ENCODE results near the gene LAMB2.

Gene LAMB2

DNA sequence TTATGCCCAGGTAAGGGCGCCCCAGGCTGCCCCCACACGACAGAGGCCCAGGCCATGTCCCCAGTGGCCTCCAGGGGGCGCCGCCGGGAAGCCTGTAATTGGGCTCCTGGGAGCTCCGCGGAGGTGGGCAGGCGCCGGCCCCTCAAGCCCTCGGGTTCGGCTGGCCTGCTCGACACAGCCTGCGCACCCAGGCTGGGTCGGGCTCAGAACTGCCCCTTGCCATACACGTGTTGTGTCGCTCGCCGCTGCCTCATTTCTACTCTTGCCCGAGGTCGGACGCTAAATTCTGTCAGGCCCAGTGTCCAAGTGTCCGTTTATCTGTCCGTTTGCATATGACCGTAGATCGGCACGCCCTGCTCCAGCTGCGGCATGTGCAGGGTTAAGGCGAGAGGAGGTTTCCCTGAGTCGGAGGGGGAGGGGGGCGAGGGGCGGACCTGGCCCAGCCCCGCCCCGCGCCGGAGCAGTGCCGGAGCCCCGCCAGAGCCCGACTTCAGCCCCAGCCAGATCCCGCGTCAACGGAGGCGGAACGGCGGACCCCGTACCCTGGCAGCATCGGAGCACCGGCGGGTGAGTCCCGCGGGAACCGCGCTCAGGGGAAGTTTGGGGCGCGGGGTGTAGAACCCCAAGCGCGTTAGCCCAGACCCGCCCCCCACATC lies 38.4 kb upstream of the LAMB2 start, which contains the start of gene KLHDC8B:
KLHDC8B (plus strand) TSS at position 480 of the 656 bp plus-strand sequence. CDS start 1,172 bp downstream, outside the sequence.
- H3K4me1 ChIP-seq (ENCODE audit: control insufficient read depth in 1 of 2, insufficient read depth in 2 of 2, low read length in 2 of 2): peaks cover 18 to 44% of the 10 kb centered on the region in 2 donors
- peaks cover 14 to 18% of the 10 kb centered on the region in 2 donors for H3K36me3 ChIP-seq (ENCODE audit: control insufficient read depth in 1 of 2, insufficient read depth in 2 of 2, low read length in 2 of 2)
- H3K9me3 ChIP-seq (ENCODE audit: control insufficient read depth in 1 of 2, low read length in 2 of 2): no peaks in the 10 kb centered on the region
- peak within 1 kb of the TSS; percentile 77 to 87 for H3K4me3 ChIP-seq (ENCODE audit: low read depth in 1 of 2, low read length in 2 of 2)
- peak within 1 kb of the TSS; percentile 77 for H3K27ac ChIP-seq (ENCODE audit: low read length)
- no peaks in the 10 kb centered on the region for H3K27me3 ChIP-seq (ENCODE audit: low read depth, low read length)

GRCh38 chr3:49170744-49171118 lies 37.9 kb upstream of the LAMB2 start:
- H3K36me3 ChIP-seq (ENCODE audit: control insufficient read depth in 1 of 2, insufficient read depth in 2 of 2, low read length in 2 of 2): peaks cover 9 to 13% of the 10 kb centered on the region in 2 donors
- no peaks in the 10 kb centered on the region for H3K9me3 ChIP-seq (ENCODE audit: control insufficient read depth in 1 of 2, low read length in 2 of 2)
- H3K4me1 ChIP-seq (ENCODE audit: control insufficient read depth in 1 of 2, insufficient read depth in 2 of 2, low read length in 2 of 2): peaks cover 18 to 44% of the 10 kb centered on the region in 2 donors
- no peaks in the 10 kb centered on the region for H3K27me3 ChIP-seq (ENCODE audit: low read depth, low read length)
- H3K4me3 ChIP-seq (ENCODE audit: low read depth in 1 of 2, low read length in 2 of 2): peak overlapping the region; percentile 77 to 87
- H3K27ac ChIP-seq (ENCODE audit: low read length): peak overlapping the region; percentile 77

GRCh38 chr3:49166752-49167556 lies 34.1 kb upstream of the LAMB2 start:
- Histone ChIP-seq H3K27ac (ENCODE audit: low read length) (peak overlapping the region; percentile 69), H3K4me3 (ENCODE audit: low read depth in 1 of 2, low read length in 2 of 2) (peak overlapping the region; percentile 89 to 97), H3K4me1 (ENCODE audit: control insufficient read depth in 1 of 2, insufficient read depth in 2 of 2, low read length in 2 of 2) (peaks cover 20 to 27% of the 10 kb centered on the region in 2 donors), H3K36me3 (ENCODE audit: control insufficient read depth in 1 of 2, insufficient read depth in 2 of 2, low read length in 2 of 2) (peaks cover 15 to 16% of the 10 kb centered on the region in 2 donors), H3K27me3 (ENCODE audit: low read depth, low read length) (no peaks in the 10 kb centered on the region), H3K9me3 (ENCODE audit: control insufficient read depth in 1 of 2, low read length in 2 of 2) (no peaks in the 10 kb centered on the region)

- Histone ChIP-seq H3K4me1 (ENCODE audit: control insufficient read depth in 1 of 2, insufficient read depth in 2 of 2, low read length in 2 of 2) (peaks cover 19 to 27% of the 10 kb centered on the region in 2 donors), H3K9me3 (ENCODE audit: control insufficient read depth in 1 of 2, low read length in 2 of 2) (no peaks in the 10 kb centered on the region), H3K27me3 (ENCODE audit: low read depth, low read length) (no peaks in the 10 kb centered on the region), H3K27ac (ENCODE audit: low read length) (peak within 1 kb of the TSS; percentile 83), H3K36me3 (ENCODE audit: control insufficient read depth in 1 of 2, insufficient read depth in 2 of 2, low read length in 2 of 2) (peaks cover 18 to 19% of the 10 kb centered on the region in 2 donors), H3K4me3 (ENCODE audit: low read depth in 1 of 2, low read length in 2 of 2) (peak within 1 kb of the TSS; percentile 89 to 97)
Measured at GRCh38 chr3:49165771-49166751, 33.2 kb upstream of the LAMB2 start, which contains the start of gene CCDC71. TSS of gene CCDC71 (minus strand) at chr3:49166331. CDS start at chr3:49164208, 2,123 bp downstream.

DNA sequence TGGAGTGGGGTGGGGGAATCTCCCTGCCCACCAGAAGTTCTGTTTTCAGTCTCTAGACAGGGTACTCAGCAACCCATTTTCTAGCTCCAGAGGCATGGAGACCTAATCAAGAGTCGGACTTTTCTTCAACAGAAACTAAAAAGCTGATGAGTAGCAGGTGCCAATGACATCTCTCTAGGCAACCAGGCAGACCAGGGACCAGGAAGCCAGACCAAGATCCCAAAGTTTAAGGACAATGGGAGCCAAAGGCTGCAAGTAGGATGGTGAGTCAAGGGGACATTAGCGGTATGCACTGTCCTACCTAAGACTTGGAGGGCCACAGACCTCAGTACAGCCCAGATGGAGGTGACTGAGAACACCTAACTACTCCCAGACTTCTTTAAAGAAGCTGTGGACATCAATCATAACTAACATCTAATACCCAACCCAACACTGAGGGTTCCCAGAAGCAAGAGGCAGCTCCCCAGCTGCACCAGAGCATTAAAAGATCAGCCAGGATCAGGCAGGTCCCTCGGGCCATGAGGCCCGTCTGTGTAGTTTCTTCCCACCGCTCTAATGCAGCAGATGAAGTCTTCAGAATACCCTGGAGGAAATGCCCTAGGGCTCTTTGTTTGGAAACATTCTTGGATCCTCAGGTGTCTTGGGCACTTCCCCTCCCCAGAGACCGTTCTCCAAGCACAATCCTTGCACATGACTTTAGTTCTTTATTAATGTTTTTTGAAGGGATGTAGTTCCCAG lies 32.3 kb upstream of the LAMB2 start:
- Histone ChIP-seq H3K4me1 (ENCODE audit: control insufficient read depth in 1 of 2, insufficient read depth in 2 of 2, low read length in 2 of 2) (peaks cover 16 to 20% of the 10 kb centered on the region in 2 donors), H3K4me3 (ENCODE audit: low read depth in 1 of 2, low read length in 2 of 2) (peak overlapping the region; percentile 89 to 97), H3K27ac (ENCODE audit: low read length) (peak overlapping the region; percentile 83), H3K36me3 (ENCODE audit: control insufficient read depth in 1 of 2, insufficient read depth in 2 of 2, low read length in 2 of 2) (peaks cover 18 to 19% of the 10 kb centered on the region in 2 donors), H3K27me3 (ENCODE audit: low read depth, low read length) (no peaks in the 10 kb centered on the region), H3K9me3 (ENCODE audit: control insufficient read depth in 1 of 2, low read length in 2 of 2) (no peaks in the 10 kb centered on the region)

GRCh38 chr3:49163609-49164008 lies 30.8 kb upstream of the LAMB2 start:
- Histone ChIP-seq H3K27me3 (ENCODE audit: low read depth, low read length) (no peaks in the 10 kb centered on the region), H3K27ac (ENCODE audit: low read length) (no peak overlapping the region), H3K36me3 (ENCODE audit: control insufficient read depth in 1 of 2, insufficient read depth in 2 of 2, low read length in 2 of 2) (peaks cover 18 to 19% of the 10 kb centered on the region in 2 donors), H3K4me3 (ENCODE audit: low read depth in 1 of 2, low read length in 2 of 2) (no peak overlapping the region), H3K9me3 (ENCODE audit: control insufficient read depth in 1 of 2, low read length in 2 of 2) (no peaks in the 10 kb centered on the region), H3K4me1 (ENCODE audit: control insufficient read depth in 1 of 2, insufficient read depth in 2 of 2, low read length in 2 of 2) (peaks cover 16 to 20% of the 10 kb centered on the region in 2 donors)

DNA sequence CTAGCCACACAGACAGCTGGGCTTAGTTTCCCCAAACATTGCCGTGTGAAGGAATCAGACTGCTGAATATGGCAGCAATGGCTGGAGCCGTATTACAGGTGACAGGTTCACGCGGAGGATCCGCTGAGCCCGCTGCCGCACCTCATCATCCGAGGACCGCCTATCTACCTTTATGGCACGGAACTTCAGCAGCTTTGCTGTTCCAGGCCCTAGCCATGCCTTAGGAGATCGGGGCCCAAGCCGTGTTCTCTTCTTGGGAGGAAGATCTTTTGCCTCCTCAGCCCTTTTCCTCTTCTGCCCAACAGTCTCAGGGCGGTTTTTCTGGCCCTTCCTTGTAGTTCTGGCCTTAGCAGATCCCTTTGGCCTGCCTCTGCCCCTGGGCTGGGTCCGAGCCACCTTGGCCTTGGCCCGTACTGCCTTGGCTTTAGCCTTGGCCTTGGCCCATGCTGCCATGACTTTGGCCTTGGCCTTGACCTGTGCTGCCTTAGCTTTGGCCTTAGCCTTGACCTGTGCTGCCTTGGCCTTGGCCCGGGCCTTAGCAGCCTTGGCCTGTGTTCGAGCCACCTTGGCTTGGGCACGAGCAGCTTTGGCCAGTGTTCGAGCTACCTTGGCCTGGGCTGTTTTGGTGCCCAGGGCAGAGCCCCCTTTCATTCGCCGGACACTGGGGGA lies 30.0 kb upstream of the LAMB2 start:
- Histone ChIP-seq H3K9me3 (ENCODE audit: control insufficient read depth in 1 of 2, low read length in 2 of 2) (no peaks in the 10 kb centered on the region), H3K36me3 (ENCODE audit: control insufficient read depth in 1 of 2, insufficient read depth in 2 of 2, low read length in 2 of 2) (peaks cover 18 to 19% of the 10 kb centered on the region in 2 donors), H3K4me3 (ENCODE audit: low read depth in 1 of 2, low read length in 2 of 2) (no peak overlapping the region), H3K27me3 (ENCODE audit: low read depth, low read length) (no peaks in the 10 kb centered on the region), H3K4me1 (ENCODE audit: control insufficient read depth in 1 of 2, insufficient read depth in 2 of 2, low read length in 2 of 2) (peaks cover 16 to 20% of the 10 kb centered on the region in 2 donors), H3K27ac (ENCODE audit: low read length) (no peak overlapping the region)

DNA sequence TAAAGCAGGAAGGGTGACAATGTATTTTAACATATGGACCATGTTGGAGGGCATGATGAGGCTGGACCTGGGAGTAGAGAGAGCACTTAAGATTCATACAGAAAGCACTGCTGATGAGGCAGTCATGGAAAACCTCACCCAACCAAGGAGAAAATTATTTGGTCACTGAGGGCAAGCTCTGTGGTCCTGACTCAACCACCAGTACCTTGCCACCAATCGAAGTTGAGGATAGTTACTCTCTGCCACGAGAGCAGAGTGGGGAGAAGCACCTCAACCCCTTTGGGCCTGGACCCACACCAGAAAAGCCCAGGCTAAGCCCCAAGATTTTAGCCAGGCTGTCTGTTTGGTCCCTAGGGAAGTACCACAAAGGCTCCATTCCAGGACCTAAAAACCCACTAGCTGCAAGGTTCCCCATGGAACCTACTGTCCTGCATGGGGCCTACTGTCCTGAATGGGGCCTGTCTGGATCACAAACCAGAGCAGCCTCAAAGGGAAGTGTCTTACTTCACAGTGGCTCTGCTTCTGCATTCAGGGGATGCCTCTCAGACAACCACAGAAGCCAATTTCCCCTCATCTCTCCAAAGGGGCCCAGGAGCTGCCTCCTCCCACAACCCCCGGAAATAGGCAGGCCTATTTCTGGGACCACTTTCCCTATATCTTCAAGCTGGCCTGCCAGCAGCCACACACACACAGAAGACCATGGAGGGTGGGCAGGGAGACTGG lies 29.1 kb upstream of the LAMB2 start:
- H3K4me3 ChIP-seq (ENCODE audit: low read depth in 1 of 2, low read length in 2 of 2): no peak overlapping the region
- H3K4me1 ChIP-seq (ENCODE audit: control insufficient read depth in 1 of 2, insufficient read depth in 2 of 2, low read length in 2 of 2): peaks cover 15 to 19% of the 10 kb centered on the region in 2 donors
- no peaks in the 10 kb centered on the region for H3K27me3 ChIP-seq (ENCODE audit: low read depth, low read length)
- peaks cover 18 to 19% of the 10 kb centered on the region in 2 donors for H3K36me3 ChIP-seq (ENCODE audit: control insufficient read depth in 1 of 2, insufficient read depth in 2 of 2, low read length in 2 of 2)
- H3K27ac ChIP-seq (ENCODE audit: low read length): no peak overlapping the region
- H3K9me3 ChIP-seq (ENCODE audit: control insufficient read depth in 1 of 2, low read length in 2 of 2): no peaks in the 10 kb centered on the region

DNA sequence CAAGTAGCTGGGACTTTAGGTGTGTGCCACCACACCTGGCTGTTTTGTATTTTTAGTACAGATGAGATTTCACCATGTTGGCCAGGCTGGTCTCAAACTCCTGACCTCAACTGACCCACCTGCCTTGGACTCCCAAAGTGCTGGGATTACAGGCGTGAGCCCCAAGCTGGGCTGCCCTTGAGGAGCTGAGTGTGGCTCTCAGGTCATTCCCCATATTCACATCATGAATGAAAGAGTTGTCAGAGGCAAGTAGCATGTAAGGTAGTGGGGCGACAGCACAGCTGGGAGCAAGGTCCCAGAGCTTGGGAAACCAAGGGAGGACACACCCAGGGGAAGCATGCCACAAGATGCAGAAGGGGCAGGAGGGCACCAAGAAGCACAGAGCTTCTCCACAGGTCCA lies 28.3 kb upstream of the LAMB2 start:
- Histone ChIP-seq H3K4me1 (ENCODE audit: control insufficient read depth in 1 of 2, insufficient read depth in 2 of 2, low read length in 2 of 2) (peaks cover 7 to 12% of the 10 kb centered on the region in 2 donors), H3K27me3 (ENCODE audit: low read depth, low read length) (no peaks in the 10 kb centered on the region), H3K36me3 (ENCODE audit: control insufficient read depth in 1 of 2, insufficient read depth in 2 of 2, low read length in 2 of 2) (peaks cover 18 to 19% of the 10 kb centered on the region in 2 donors), H3K9me3 (ENCODE audit: control insufficient read depth in 1 of 2, low read length in 2 of 2) (no peaks in the 10 kb centered on the region), H3K27ac (ENCODE audit: low read length) (no peak overlapping the region), H3K4me3 (ENCODE audit: low read depth in 1 of 2, low read length in 2 of 2) (no peak overlapping the region)

Measured in muscle layer of duodenum (tissue), 2 donors.